ENCODE results near the gene WIPF3. TPM values are rescaled to one million over a fixed set of nuclear protein-coding genes. Genes with fewer than 3 reads are reported as not detected.

Gene WIPF3
- total and polyA plus RNA-seq, 2 experiments from 2014 or later = 1.4 to 2.8 TPM

GRCh38 chr7:29953726-29954347 is 147.5 kb downstream of the WIPF3 start:
- no peak for DNase-seq (ENCODE audit: low read depth in 1 of 2, low spot score in 1 of 2)
- Histone ChIP-seq H3K27ac (no peak overlapping the region), H3K4me1 (ENCODE audit: low read depth) (no peaks in the 10 kb centered on the region), H3K27me3 (no peaks in the 10 kb centered on the region), H3K9me3 (ENCODE audit: low read depth) (no peaks in the 10 kb centered on the region), H3K36me3 (peaks cover 3% of the 10 kb centered on the region), H3K4me3 (no peak overlapping the region)
- TF ChIP-seq CTCF (IDR thresholded peaks at IDR 0.05; ENCODE audit: low read depth, low read length) = no peak

- no peak overlapping the region for H3K27ac ChIP-seq
- H3K4me3 ChIP-seq = no peak overlapping the region
- no peaks in the 10 kb centered on the region for H3K27me3 ChIP-seq
- no peaks in the 10 kb centered on the region for H3K4me1 ChIP-seq (ENCODE audit: low read depth)
- no peaks in the 10 kb centered on the region for H3K9me3 ChIP-seq (ENCODE audit: low read depth)
- no peak for DNase-seq (ENCODE audit: low read depth in 1 of 2, low spot score in 1 of 2)
- no peak for TF ChIP-seq CTCF (IDR thresholded peaks at IDR 0.05; ENCODE audit: low read depth, low read length)
- H3K36me3 ChIP-seq = peaks cover 3% of the 10 kb centered on the region
Observed at GRCh38 chr7:29955075-29955792, 148.9 kb downstream of the WIPF3 start.

- Histone ChIP-seq H3K4me3 (no peak overlapping the region), H3K9me3 (ENCODE audit: low read depth) (no peaks in the 10 kb centered on the region), H3K27ac (no peak overlapping the region), H3K36me3 (peaks cover 3% of the 10 kb centered on the region), H3K27me3 (no peaks in the 10 kb centered on the region), H3K4me1 (ENCODE audit: low read depth) (no peaks in the 10 kb centered on the region)
- TF ChIP-seq CTCF (IDR thresholded peaks at IDR 0.05; ENCODE audit: low read depth, low read length) = no peak
- no peak for DNase-seq (ENCODE audit: low read depth in 1 of 2, low spot score in 1 of 2)
Observed at GRCh38 chr7:29955799-29956486, 149.6 kb downstream of the WIPF3 start.

- H3K4me3 ChIP-seq = no peak overlapping the region
- H3K4me1 ChIP-seq (ENCODE audit: low read depth) = no peaks in the 10 kb centered on the region
- H3K36me3 ChIP-seq = peaks cover 3% of the 10 kb centered on the region
- H3K27me3 ChIP-seq = no peaks in the 10 kb centered on the region
- no peaks in the 10 kb centered on the region for H3K9me3 ChIP-seq (ENCODE audit: low read depth)
- no peak overlapping the region for H3K27ac ChIP-seq
- TF ChIP-seq CTCF (IDR thresholded peaks at IDR 0.05; ENCODE audit: low read depth, low read length) = no peak
- DNase-seq (ENCODE audit: low read depth in 1 of 2, low spot score in 1 of 2) = no peak
Observed at GRCh38 chr7:29956487-29956836, 150.2 kb downstream of the WIPF3 start.

- Histone ChIP-seq H3K9me3 (ENCODE audit: low read depth) (no peaks in the 10 kb centered on the region), H3K4me1 (ENCODE audit: low read depth) (no peaks in the 10 kb centered on the region), H3K27ac (no peak overlapping the region), H3K27me3 (no peaks in the 10 kb centered on the region), H3K36me3 (peaks cover 3% of the 10 kb centered on the region), H3K4me3 (no peak overlapping the region)
- DNase-seq (ENCODE audit: low read depth in 1 of 2, low spot score in 1 of 2) = no peak
- no peak for TF ChIP-seq CTCF (IDR thresholded peaks at IDR 0.05; ENCODE audit: low read depth, low read length)
Observed at GRCh38 chr7:29957521-29958310, 151.4 kb downstream of the WIPF3 start.
